ENCODE data around the gene LGALS16. TPM values are rescaled to one million over a fixed set of nuclear protein-coding genes. Genes with fewer than 3 reads are reported as not detected.
A peak's percentile ranks its signal among the peaks of the same experiment; 100 is the strongest.

LGALS16 gene
- total and polyA plus RNA-seq, 10 of the 15 experiments (the other 5 are each of a cell fraction or from before 2014, with no cell fraction given) = not detected

- Histone ChIP-seq H3K36me3 (ENCODE audit: control insufficient read depth in 2 of 2, insufficient read depth in 2 of 2, low read length in 1 of 2) (no peaks in the 10 kb centered on the region), H3K4me1 (ENCODE audit: control insufficient read depth, insufficient read depth, low read length) (peaks cover 15% of the 10 kb centered on the region), H3K4me3 (no peak overlapping the region), H3K27me3 (replicated peaks in 1 of 2; ENCODE audit: control insufficient read depth in 2 of 2, insufficient read depth in 2 of 2, low read length in 1 of 2) (no peaks in the 10 kb centered on the region), H3K9me3 (replicated peaks; ENCODE audit: control insufficient read depth, insufficient read depth, low read length) (no peaks in the 10 kb centered on the region; the same call in 2 of the 3 replicates), H3K79me2 (ENCODE audit: control insufficient read depth, insufficient read depth, low read length) (no peaks in the 10 kb centered on the region), H3K9ac (ENCODE audit: control insufficient read depth, insufficient read depth, low read length) (no peak overlapping the region), H4K20me1 (ENCODE audit: control insufficient read depth, insufficient read depth) (no peaks in the 10 kb centered on the region), H2AFZ (ENCODE audit: control insufficient read depth, low read depth, low read length) (peak overlapping the region; percentile 39; the same call in 1 of the 2 replicates), H3K4me2 (ENCODE audit: control insufficient read depth, insufficient read depth) (no peak overlapping the region), H3K27ac (ENCODE audit: control insufficient read depth, insufficient read depth) (no peak overlapping the region)
- intact Hi-C loops (cut with micrococcal nuclease; ENCODE audit: unreplicated experiment) (loop anchor here (1.0 to 2.0 kb wide), 2 partner anchors 121 to 227 kb away; partner anchors contain the start of gene SUPT5H), in situ Hi-C loops (cut with MboI) (loop anchor here (5.0 kb wide), 1 partner anchor 120 kb away; no protein-coding TSS in a partner anchor)
- SMC1A ChIA-PET (ENCODE audit: uncharacterized antibody, unreplicated experiment) = interaction anchor here (0.6 to 10.7 kb wide), 22 partner anchors 10 to 298 kb away, joined by 3 to 266 read pairs (median 8); partner anchors contain the start of genes FBL, LGALS14 and PSMC4
- DNase-seq (ENCODE audit: low read depth, low spot score) (no peak), FAIRE-seq (no peak), ATAC-seq (peak; percentile 80)
- no TSS peak for BruUV-seq (replicated peaks)
- RAD21 ChIA-PET (ENCODE audit: unreplicated experiment) = interaction anchor here (1.0 to 8.6 kb wide), 10 partner anchors 8 to 299 kb away, joined by 3 to 234 read pairs (median 6); partner anchors contain the start of genes FBL and PSMC4
- WGBS (ENCODE audit: insufficient coverage, insufficient replicate concordance, low lambda C conversion rate, missing lambda C conversion rate) = 1% methylated on average over 9 of the region's 9 CpGs
- CTCF ChIA-PET = interaction anchor here (0.7 to 9.7 kb wide), 26 partner anchors 15 to 325 kb away, joined by 3 to 335 read pairs (median 4); partner anchors contain the start of genes DLL3, DYRK1B, EID2 and FBL
- POLR2A ChIA-PET = no interaction called here
- TF ChIP-seq YY1 (IDR thresholded peaks at IDR 0.05; ENCODE audit: low read depth, low read length) (peak; percentile 81), POU2F2 (IDR thresholded peaks at IDR 0.05; ENCODE audit: borderline replicate concordance, low read depth, low read length) (0 out of 3 replicates have a peak, but pooled peaks have one; percentile 35), CHD1 (IDR thresholded peaks at IDR 0.05; ENCODE audit: low read depth, low read length) (no peak), SMC3 (IDR thresholded peaks at IDR 0.05; ENCODE audit: borderline replicate concordance, low read length) (peak; percentile 98), CUX1 (IDR thresholded peaks at IDR 0.05; ENCODE audit: insufficient replicate concordance, low read depth, low read length) (no peak), RB1 (IDR thresholded peaks at IDR 0.05; ENCODE audit: borderline replicate concordance) (peak; percentile 55; the same call in 1 of the 2 replicates), WRNIP1 (IDR thresholded peaks at IDR 0.05; ENCODE audit: borderline replicate concordance, low read depth, low read length) (no peak), RUNX3 (IDR thresholded peaks at IDR 0.05; ENCODE audit: low read length) (peak; percentile 26; the same call in 1 of the 2 replicates), ETV6 (conservative IDR thresholded peaks at IDR 0.05 in 1 of 2, IDR thresholded peaks at IDR 0.05 in 1 of 2; ENCODE audit: borderline replicate concordance in 1 of 2, low read depth in 1 of 2) (no peak), ZNF622 (IDR thresholded peaks at IDR 0.05) (no peak), RAD21 (IDR thresholded peaks at IDR 0.05; ENCODE audit: insufficient read depth, low read depth, low read length) (peak; percentile 99), RAD51 (IDR thresholded peaks at IDR 0.05) (peak; percentile 8; the same call in 1 of the 2 replicates), PBX3 (IDR thresholded peaks at IDR 0.05; ENCODE audit: insufficient replicate concordance, low read depth, low read length) (no peak), NRF1 (conservative IDR thresholded peaks at IDR 0.05; ENCODE audit: low read depth, low read length) (no peak)
- TF ChIP-seq, protein P1, sequence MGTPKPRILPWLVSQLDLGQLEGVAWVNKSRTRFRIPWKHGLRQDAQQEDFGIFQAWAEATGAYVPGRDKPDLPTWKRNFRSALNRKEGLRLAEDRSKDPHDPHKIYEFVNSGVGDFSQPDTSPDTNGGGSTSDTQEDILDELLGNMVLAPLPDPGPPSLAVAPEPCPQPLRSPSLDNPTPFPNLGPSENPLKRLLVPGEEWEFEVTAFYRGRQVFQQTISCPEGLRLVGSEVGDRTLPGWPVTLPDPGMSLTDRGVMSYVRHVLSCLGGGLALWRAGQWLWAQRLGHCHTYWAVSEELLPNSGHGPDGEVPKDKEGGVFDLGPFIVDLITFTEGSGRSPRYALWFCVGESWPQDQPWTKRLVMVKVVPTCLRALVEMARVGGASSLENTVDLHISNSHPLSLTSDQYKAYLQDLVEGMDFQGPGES (IDR thresholded peaks at IDR 0.05) = 0 out of 2 replicates have a peak, but pooled peaks have one; percentile 18
These were observed 16.1 kb downstream of the LGALS16 start for GRCh38 chr19:39671739-39672363.

Data from GM12878 (cell line).